ENCODE results near the gene PIGR. TPM values are rescaled to one million over a fixed set of nuclear protein-coding genes. Genes with fewer than 3 reads are reported as not detected.

Gene PIGR
- total and polyA plus RNA-seq, 4 donors, result 0.28 to 67.5 (median 1.5) TPM

DNA sequence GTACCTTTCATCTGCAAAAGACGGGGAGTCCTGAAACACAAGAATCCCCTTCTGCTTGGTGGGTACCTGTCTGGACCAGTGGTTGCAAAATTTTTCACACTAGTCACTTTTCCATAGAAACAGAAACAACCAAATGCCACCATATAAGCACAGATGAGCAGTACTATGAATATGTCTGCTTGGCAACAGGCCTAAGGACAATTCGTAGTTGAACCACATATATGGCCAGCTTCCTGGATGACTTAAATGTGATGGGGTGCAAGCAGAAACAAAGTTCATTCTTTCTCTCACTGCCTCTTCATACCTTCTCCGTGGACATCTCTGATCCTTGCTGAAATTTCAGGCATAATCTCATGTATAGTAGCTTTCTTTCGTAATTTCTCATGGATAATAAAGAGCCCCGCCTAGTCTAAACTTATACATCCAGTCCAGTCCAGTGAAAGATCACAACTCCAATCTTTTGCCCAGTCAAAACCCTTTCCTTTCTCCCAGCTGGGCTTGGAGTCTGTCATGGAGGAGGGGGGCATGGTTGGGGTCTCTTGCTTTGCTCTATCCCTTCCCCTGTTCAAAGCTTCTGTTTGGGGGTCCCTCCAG, 16.9 kb upstream of the PIGR start:
- Histone ChIP-seq H3K36me3 (ENCODE audit: control insufficient read depth in 1 of 2, insufficient read depth in 2 of 2, low read length in 1 of 2) (no peaks in the 10 kb centered on the region), H3K27me3 (ENCODE audit: control insufficient read depth in 1 of 2, insufficient read depth in 2 of 2, low read length in 1 of 2) (no peaks in the 10 kb centered on the region), H3K4me3 (ENCODE audit: low read length in 2 of 2) (no peak overlapping the region), H3K4me1 (ENCODE audit: control insufficient read depth in 1 of 2, insufficient read depth in 2 of 2, low read length in 2 of 2) (no peaks in the 10 kb centered on the region), H3K27ac (ENCODE audit: low read depth in 1 of 2, low read length in 2 of 2) (no peak overlapping the region), H3K9me3 (ENCODE audit: control insufficient read depth, low read length) (no peaks in the 10 kb centered on the region)
- ATAC-seq (ENCODE audit: low FRiP score) (no peak), DNase-seq (no peak)
- WGBS, 2 donors, result 82 to 87% methylated on average over 5 of the region's 5 CpGs
- intact Hi-C loops (cut with DNase I), result no loop called here

DNA sequence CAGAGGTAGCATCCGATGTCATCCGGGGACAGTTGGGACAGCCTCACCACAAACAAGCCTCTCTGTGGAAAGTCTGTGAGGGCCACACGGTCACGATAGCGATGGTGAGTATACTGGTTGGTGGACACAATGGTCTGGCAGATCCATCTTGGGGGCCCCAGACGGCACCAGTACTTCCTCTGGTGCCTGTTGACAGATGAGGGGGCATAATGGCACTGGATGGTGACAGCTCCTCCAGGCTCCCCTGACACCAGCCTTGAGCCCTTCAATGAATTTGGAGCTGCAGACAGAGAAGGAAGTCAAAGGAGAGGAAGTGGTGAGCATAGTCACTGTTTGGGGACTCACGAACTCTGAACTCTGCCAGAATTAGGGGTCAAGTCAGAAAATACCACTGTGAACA, 16.0 kb upstream of the PIGR start:
- intact Hi-C loops (cut with DNase I), result no loop called here
- no peaks in the 10 kb centered on the region for H3K4me1 ChIP-seq (ENCODE audit: control insufficient read depth in 1 of 2, insufficient read depth in 2 of 2, low read length in 2 of 2)
- ATAC-seq (ENCODE audit: low FRiP score), result no peak
- WGBS, 2 donors, result 89% methylated on average over 7 of the region's 7 CpGs
- no peak for DNase-seq
- H3K27ac ChIP-seq (ENCODE audit: low read depth in 1 of 2, low read length in 2 of 2), result no peak overlapping the region
- H3K9me3 ChIP-seq (ENCODE audit: control insufficient read depth, low read length), result no peaks in the 10 kb centered on the region
- no peaks in the 10 kb centered on the region for H3K36me3 ChIP-seq (ENCODE audit: control insufficient read depth in 1 of 2, insufficient read depth in 2 of 2, low read length in 1 of 2)
- H3K4me3 ChIP-seq (ENCODE audit: low read length in 2 of 2), result no peak overlapping the region
- no peaks in the 10 kb centered on the region for H3K27me3 ChIP-seq (ENCODE audit: control insufficient read depth in 1 of 2, insufficient read depth in 2 of 2, low read length in 1 of 2)

DNA sequence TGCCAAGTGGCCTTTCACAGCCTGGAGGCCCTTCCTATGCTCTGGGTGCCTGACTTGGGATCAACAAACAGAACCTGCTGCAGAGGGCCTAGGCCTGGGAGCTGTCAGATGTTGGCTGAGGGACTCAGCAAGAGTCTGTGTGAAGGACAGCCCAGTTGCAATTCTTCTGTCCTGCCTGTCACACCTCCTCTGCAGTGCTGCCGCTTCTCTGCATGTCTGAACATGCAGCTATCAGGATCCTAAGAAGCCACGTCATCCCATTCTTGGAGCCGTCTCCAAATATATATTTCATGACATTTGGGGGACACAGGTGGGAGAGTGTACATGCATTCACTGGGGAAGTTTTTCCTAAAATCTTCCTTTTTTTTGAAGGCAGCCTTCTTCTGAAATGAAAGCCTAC, 15.4 kb upstream of the PIGR start:
- H3K27ac ChIP-seq (ENCODE audit: low read depth in 1 of 2, low read length in 2 of 2), result no peak overlapping the region
- H3K4me3 ChIP-seq (ENCODE audit: low read length in 2 of 2), result no peak overlapping the region
- H3K36me3 ChIP-seq (ENCODE audit: control insufficient read depth in 1 of 2, insufficient read depth in 2 of 2, low read length in 1 of 2), result no peaks in the 10 kb centered on the region
- ATAC-seq (ENCODE audit: low FRiP score) (no peak), DNase-seq (no peak)
- H3K4me1 ChIP-seq (ENCODE audit: control insufficient read depth in 1 of 2, insufficient read depth in 2 of 2, low read length in 2 of 2), result no peaks in the 10 kb centered on the region
- no peaks in the 10 kb centered on the region for H3K9me3 ChIP-seq (ENCODE audit: control insufficient read depth, low read length)
- intact Hi-C loops (cut with DNase I), result no loop called here
- 64 to 82% methylated on average over 3 of the region's 3 CpGs for WGBS, 2 donors
- H3K27me3 ChIP-seq (ENCODE audit: control insufficient read depth in 1 of 2, insufficient read depth in 2 of 2, low read length in 1 of 2), result no peaks in the 10 kb centered on the region

DNA sequence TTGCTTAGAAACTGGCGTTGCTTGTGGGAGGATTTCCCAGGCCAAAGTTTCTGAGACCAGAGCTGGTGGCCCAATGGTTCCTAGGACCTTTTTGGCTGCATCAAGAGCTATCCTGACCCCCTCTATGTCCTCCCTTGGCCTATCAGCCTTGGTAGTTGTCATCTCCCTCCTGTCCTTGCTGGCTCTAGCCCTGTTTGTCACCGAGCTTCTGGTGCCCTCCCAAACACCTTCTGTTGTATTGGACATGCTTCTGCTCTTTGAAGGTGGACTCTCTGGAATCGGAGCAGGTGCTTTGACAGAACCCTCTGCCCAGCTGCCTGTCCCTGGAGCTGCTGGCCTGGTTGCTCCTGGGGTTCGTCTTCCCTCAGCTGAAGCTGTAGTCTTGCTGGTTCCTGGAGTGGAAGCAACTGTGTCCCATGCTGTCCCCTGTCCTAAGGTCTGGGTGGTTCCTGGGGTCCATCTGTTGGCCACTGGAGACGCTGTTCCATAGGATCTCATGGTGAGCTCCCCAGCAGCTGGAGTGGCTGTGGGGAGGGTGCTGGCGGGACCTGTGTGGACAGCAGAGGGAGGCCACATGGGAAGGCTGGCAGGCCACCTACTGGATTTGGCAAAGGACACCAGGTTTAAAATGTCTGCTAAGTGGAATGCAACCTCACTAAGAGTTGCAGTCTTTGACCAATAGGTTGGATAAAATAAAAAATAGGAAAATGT, 14.6 kb upstream of the PIGR start:
- intact Hi-C loops (cut with DNase I), result no loop called here
- DNase-seq (no peak), ATAC-seq (ENCODE audit: low FRiP score) (no peak)
- Histone ChIP-seq H3K4me3 (ENCODE audit: low read length in 2 of 2) (no peak overlapping the region), H3K4me1 (ENCODE audit: control insufficient read depth in 1 of 2, insufficient read depth in 2 of 2, low read length in 2 of 2) (no peaks in the 10 kb centered on the region), H3K27me3 (ENCODE audit: control insufficient read depth in 1 of 2, insufficient read depth in 2 of 2, low read length in 1 of 2) (no peaks in the 10 kb centered on the region), H3K36me3 (ENCODE audit: control insufficient read depth in 1 of 2, insufficient read depth in 2 of 2, low read length in 1 of 2) (no peaks in the 10 kb centered on the region), H3K9me3 (ENCODE audit: control insufficient read depth, low read length) (no peaks in the 10 kb centered on the region), H3K27ac (ENCODE audit: low read depth in 1 of 2, low read length in 2 of 2) (no peak overlapping the region)
- WGBS, 2 donors, result 84% methylated on average over 6 of the region's 6 CpGs

DNA sequence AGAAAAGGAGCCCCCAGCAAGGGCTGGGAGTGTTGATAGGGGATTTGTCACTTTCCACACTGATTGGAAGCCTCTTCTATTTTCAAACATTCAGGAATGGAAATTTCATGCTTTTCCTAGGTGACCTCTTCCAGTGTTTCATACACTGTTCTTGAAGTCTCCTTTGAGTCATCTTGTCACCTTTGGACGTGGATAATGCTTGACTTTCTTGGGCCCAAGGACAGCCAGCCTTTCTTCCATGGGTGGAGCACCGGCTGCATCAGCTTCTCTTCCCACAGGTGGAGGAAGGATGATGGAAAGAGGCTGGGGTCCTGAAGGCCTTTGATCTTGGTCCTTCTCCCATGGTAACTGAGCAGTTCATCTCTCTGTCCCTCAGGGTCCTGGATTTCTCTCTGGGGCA, 11.9 kb upstream of the PIGR start:
- Histone ChIP-seq H3K4me3 (ENCODE audit: low read length in 2 of 2) (no peak overlapping the region), H3K4me1 (ENCODE audit: control insufficient read depth in 1 of 2, insufficient read depth in 2 of 2, low read length in 2 of 2) (no peaks in the 10 kb centered on the region), H3K27ac (ENCODE audit: low read depth in 1 of 2, low read length in 2 of 2) (no peak overlapping the region), H3K9me3 (ENCODE audit: control insufficient read depth, low read length) (peaks cover 2% of the 10 kb centered on the region), H3K27me3 (ENCODE audit: control insufficient read depth in 1 of 2, insufficient read depth in 2 of 2, low read length in 1 of 2) (no peaks in the 10 kb centered on the region), H3K36me3 (ENCODE audit: control insufficient read depth in 1 of 2, insufficient read depth in 2 of 2, low read length in 1 of 2) (no peaks in the 10 kb centered on the region)
- ATAC-seq (ENCODE audit: low FRiP score), result no peak
- intact Hi-C loops (cut with DNase I), result no loop called here
- 86 to 92% methylated on average over 2 of the region's 2 CpGs for WGBS, 2 donors
- DNase-seq, result no peak

DNA sequence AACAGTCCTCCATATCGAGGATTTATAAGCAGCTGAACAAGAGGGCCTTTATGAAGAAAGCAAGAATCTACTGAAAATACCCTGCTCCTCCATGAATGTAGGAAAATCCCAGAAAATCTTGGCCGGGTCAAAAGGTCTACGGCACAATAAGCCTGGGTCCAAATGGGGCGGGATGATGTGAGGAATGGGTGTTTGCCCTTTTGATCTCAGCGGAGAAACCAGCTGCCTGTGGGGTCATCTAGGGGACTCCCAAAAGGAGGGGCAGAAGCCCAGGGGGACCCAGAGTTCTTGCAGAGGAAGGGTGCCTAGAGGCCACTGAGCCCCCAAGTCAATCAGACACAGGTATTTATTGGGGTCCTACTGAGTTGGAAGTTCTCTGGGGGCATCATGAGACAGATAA, 11.4 kb upstream of the PIGR start:
- intact Hi-C loops (cut with DNase I), result no loop called here
- Histone ChIP-seq H3K9me3 (ENCODE audit: control insufficient read depth, low read length) (peaks cover 2% of the 10 kb centered on the region), H3K4me3 (ENCODE audit: low read length in 2 of 2) (no peak overlapping the region), H3K4me1 (ENCODE audit: control insufficient read depth in 1 of 2, insufficient read depth in 2 of 2, low read length in 2 of 2) (no peaks in the 10 kb centered on the region), H3K27ac (ENCODE audit: low read depth in 1 of 2, low read length in 2 of 2) (no peak overlapping the region), H3K27me3 (ENCODE audit: control insufficient read depth in 1 of 2, insufficient read depth in 2 of 2, low read length in 1 of 2) (no peaks in the 10 kb centered on the region), H3K36me3 (ENCODE audit: control insufficient read depth in 1 of 2, insufficient read depth in 2 of 2, low read length in 1 of 2) (no peaks in the 10 kb centered on the region)
- WGBS, 2 donors, result 76% methylated on average over 5 of the region's 5 CpGs
- ATAC-seq (ENCODE audit: low FRiP score) (no peak), DNase-seq (no peak)

DNA sequence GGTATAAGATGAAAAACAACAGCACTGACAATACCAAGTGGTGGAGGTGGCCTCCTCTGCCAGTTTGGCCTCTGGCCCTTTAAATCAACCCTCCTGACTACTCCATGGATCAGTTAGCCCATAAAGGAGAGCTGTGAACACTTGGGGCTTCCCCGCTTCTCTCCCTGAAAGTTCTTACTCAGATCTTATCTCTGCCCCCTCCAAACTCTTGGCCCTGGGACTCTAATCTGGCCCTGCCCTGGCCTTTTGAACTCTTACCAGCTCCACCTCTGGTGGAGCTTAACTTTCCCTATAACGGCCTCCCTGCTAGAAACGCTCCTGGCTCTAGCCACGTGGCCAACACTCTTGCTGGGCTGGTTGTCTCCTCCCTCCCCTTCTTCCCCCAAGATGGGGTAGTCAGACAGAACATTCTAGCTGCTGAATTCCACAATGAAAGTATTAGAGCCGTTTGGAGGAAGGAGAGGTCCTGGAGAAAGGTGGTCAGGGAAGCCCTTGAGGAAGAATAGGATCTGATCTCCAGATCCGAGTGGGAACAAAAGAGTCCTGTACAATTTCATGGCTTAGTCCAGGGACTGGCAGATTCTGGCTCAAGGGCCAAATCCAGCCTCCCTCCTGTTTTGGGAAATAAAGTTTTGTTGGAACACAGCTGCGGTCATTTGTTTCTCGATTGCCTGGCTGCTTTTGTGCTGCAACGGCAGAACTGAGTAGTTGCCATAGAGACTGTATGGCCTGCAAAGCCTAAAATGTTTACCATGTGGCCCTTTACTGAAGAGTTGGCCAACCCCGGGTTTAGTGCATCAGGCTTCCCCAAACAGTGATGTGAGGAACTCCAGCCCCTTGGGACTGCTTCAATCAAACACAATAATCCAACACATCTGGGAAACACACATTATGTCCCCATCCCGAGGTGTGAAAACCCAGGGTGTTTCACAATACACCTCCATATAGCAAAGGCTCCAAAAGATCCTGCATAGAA, 9.5 kb upstream of the PIGR start:
- peaks cover 2% of the 10 kb centered on the region for H3K9me3 ChIP-seq (ENCODE audit: control insufficient read depth, low read length)
- no peaks in the 10 kb centered on the region for H3K27me3 ChIP-seq (ENCODE audit: control insufficient read depth in 1 of 2, insufficient read depth in 2 of 2, low read length in 1 of 2)
- no peak for DNase-seq
- no peak overlapping the region for H3K27ac ChIP-seq (ENCODE audit: low read depth in 1 of 2, low read length in 2 of 2)
- intact Hi-C loops (cut with DNase I), result no loop called here
- 52 to 54% methylated on average over 11 of the region's 11 CpGs for WGBS, 2 donors
- no peaks in the 10 kb centered on the region for H3K36me3 ChIP-seq (ENCODE audit: control insufficient read depth in 1 of 2, insufficient read depth in 2 of 2, low read length in 1 of 2)
- ATAC-seq (ENCODE audit: low FRiP score), result no peak
- no peaks in the 10 kb centered on the region for H3K4me1 ChIP-seq (ENCODE audit: control insufficient read depth in 1 of 2, insufficient read depth in 2 of 2, low read length in 2 of 2)
- H3K4me3 ChIP-seq (ENCODE audit: low read length in 2 of 2), result no peak overlapping the region

DNA sequence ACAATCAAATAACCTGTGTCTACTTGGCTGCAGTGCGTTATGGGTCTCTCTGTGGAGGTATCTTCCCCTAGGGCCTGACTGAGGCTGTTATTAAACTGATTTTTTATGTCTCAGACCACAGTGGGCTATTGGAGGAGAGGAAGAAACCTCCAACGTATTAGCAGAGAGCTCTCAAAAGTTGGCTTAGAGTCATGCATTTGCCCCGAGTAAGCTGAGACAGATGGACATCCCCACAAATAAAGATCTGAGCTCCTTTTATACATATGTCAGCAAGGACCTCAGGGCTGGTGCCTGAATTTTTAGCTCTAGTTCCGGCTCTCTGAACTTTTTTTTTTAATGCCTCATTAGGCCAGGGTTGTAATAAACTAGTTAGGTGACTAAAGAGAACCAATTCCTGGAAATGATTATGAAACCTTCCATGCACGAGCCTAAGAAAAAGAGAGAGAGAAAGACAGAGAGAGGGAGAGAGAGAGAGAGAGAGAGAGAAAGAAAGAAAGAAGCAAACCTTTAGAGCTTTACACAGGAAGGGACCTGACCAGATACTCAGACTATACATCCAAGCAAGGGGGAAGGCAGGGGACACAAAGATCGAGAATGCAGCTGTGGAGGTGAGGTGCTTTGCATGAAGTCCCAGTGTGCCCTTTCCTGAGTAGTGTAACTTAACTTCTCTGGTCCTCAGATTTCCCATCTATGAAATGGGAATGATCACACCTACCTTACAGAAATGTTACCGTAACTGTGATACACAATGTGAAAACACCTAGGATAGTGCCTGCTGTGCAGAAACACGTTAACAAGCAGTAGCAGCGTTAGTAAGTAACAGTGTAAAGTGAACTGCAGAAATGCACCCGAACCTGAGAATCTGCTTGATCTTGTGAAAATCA, 8.4 kb upstream of the PIGR start:
- no peak overlapping the region for H3K27ac ChIP-seq (ENCODE audit: low read depth in 1 of 2, low read length in 2 of 2)
- WGBS, 2 donors, result 87% methylated on average over 10 of the region's 10 CpGs

More for the DNA sequence above, 8.4 kb upstream of the PIGR start:
- Histone ChIP-seq H3K36me3 (ENCODE audit: control insufficient read depth in 1 of 2, insufficient read depth in 2 of 2, low read length in 1 of 2) (no peaks in the 10 kb centered on the region), H3K27me3 (ENCODE audit: control insufficient read depth in 1 of 2, insufficient read depth in 2 of 2, low read length in 1 of 2) (no peaks in the 10 kb centered on the region), H3K4me3 (ENCODE audit: low read length in 2 of 2) (no peak overlapping the region), H3K4me1 (ENCODE audit: control insufficient read depth in 1 of 2, insufficient read depth in 2 of 2, low read length in 2 of 2) (no peaks in the 10 kb centered on the region), H3K9me3 (ENCODE audit: control insufficient read depth, low read length) (peaks cover 6% of the 10 kb centered on the region)
- ATAC-seq (ENCODE audit: low FRiP score) (no peak), DNase-seq (no peak)
- intact Hi-C loops (cut with DNase I), result no loop called here

Data from aorta (tissue), 5 donors.